ENCODE data around the gene CDH6.

The CDH6 gene

GRCh38 chr5:31193591-31194467 lies at the start of gene CDH6:
Gene CDH6, plus strand, starts transcription at chr5:31193686. Its CDS starts 73,788 bp downstream, at chr5:31267474.
- DNase-seq (ENCODE audit: low spot score) = no peak

- no peak for DNase-seq (ENCODE audit: low spot score)
These were observed 49.1 kb upstream of the CDH6 start for GRCh38 chr5:31144364-31144763.

- no peak for DNase-seq (ENCODE audit: low spot score)
These were observed 44.5 kb upstream of the CDH6 start for GRCh38 chr5:31148959-31149475.

- no peak for DNase-seq (ENCODE audit: low spot score)
These were observed 40.0 kb upstream of the CDH6 start for GRCh38 chr5:31153521-31153920.

GRCh38 chr5:31156631-31157160 lies 36.8 kb upstream of the CDH6 start:
- peak; percentile 16 for DNase-seq (ENCODE audit: low spot score)

GRCh38 chr5:31157720-31158119 lies 35.8 kb upstream of the CDH6 start:
- no peak for DNase-seq (ENCODE audit: low spot score)

- DNase-seq (ENCODE audit: low spot score) = no peak
These were observed 34.8 kb upstream of the CDH6 start for GRCh38 chr5:31158686-31159085.

- DNase-seq (ENCODE audit: low spot score) = no peak
These were observed 31.7 kb upstream of the CDH6 start for GRCh38 chr5:31161781-31162181.

- no peak for DNase-seq (ENCODE audit: low spot score)
These were observed 27.8 kb upstream of the CDH6 start for GRCh38 chr5:31165729-31166128.

GRCh38 chr5:31169379-31169778 lies 24.1 kb upstream of the CDH6 start:
- DNase-seq (ENCODE audit: low spot score) = no peak

GRCh38 chr5:31172881-31173280 lies 20.6 kb upstream of the CDH6 start:
- no peak for DNase-seq (ENCODE audit: low spot score)

- no peak for DNase-seq (ENCODE audit: low spot score)
These were observed 19.9 kb upstream of the CDH6 start for GRCh38 chr5:31173614-31174013.

GRCh38 chr5:31181376-31181987 lies 12.0 kb upstream of the CDH6 start:
- DNase-seq (ENCODE audit: low spot score) = no peak

GRCh38 chr5:31182136-31182535 lies 11.3 kb upstream of the CDH6 start:
- DNase-seq (ENCODE audit: low spot score) = no peak

GRCh38 chr5:31185951-31186350 lies 7.5 kb upstream of the CDH6 start:
- no peak for DNase-seq (ENCODE audit: low spot score)

- DNase-seq (ENCODE audit: low spot score) = no peak
These were observed 6.7 kb upstream of the CDH6 start for GRCh38 chr5:31186672-31187267.

- DNase-seq (ENCODE audit: low spot score) = no peak
These were observed 5.9 kb upstream of the CDH6 start for GRCh38 chr5:31187591-31187990.

- DNase-seq (ENCODE audit: low spot score) = no peak
These were observed 1.0 kb upstream of the CDH6 start for GRCh38 chr5:31192442-31192841.

GRCh38 chr5:31193116-31193515 lies 370 bp upstream of the CDH6 start:
- DNase-seq (ENCODE audit: low spot score) = no peak

GRCh38 chr5:31194468-31194813 lies 955 bp downstream of the CDH6 start:
- no peak for DNase-seq (ENCODE audit: low spot score)

GRCh38 chr5:31194892-31195555 lies 1.5 kb downstream of the CDH6 start:
- no peak for DNase-seq (ENCODE audit: low spot score)

- no peak for DNase-seq (ENCODE audit: low spot score)
These were observed 2.8 kb downstream of the CDH6 start for GRCh38 chr5:31196309-31196708.

All from putamen (tissue), 1 donor.